WTC11 (cell line): ENCODE data around the gene TBX15.

Source experiments
- CTCF ChIP-seq: fragments of 200-600 bp; IDR thresholded peaks from 2 replicates; pipeline ENCODE4 v1.8.0; 2022; ENCODE audit warnings: antibody characterized with exemption
- E2F5 ChIP-seq: sonication (generic); formaldehyde crosslinking; IDR thresholded peaks from 2 replicates; pipeline ENCODE4 v1.8.1; 2022; ENCODE audit warnings: mild to moderate bottlenecking, moderate library complexity, missing genetic modification reagents
- FOXP1 ChIP-seq: sonication (generic); formaldehyde crosslinking; IDR thresholded peaks from 2 replicates; pipeline ENCODE4 v1.8.0; 2022; ENCODE audit warnings: missing genetic modification reagents, mild to moderate bottlenecking, moderate library complexity, borderline replicate concordance
- MAX ChIP-seq: sonication (generic); formaldehyde crosslinking; IDR thresholded peaks from 2 replicates; pipeline ENCODE4 v1.8.0; 2022; ENCODE audit warnings: mild to moderate bottlenecking, missing genetic modification reagents
- NR3C1 ChIP-seq: sonication (generic); formaldehyde crosslinking; conservative IDR thresholded peaks from 2 replicates; pipeline ENCODE4 v1.8.1; 2023; ENCODE audit warnings: low read depth, mild to moderate bottlenecking, missing genetic modification reagents
- TCF7 ChIP-seq: sonication (generic); formaldehyde crosslinking; IDR thresholded peaks from 2 replicates; pipeline ENCODE4 v1.8.0; 2022; ENCODE audit warnings: mild to moderate bottlenecking, low read depth, missing genetic modification reagents, moderate library complexity
- ZMAT4 ChIP-seq: fragments of 250-450 bp; sonication (Bioruptor Pico); IDR thresholded peaks from 2 replicates; pipeline ENCODE4 v1.9.0; 2021; ENCODE audit warnings: mild to moderate bottlenecking
- ZNF138 ChIP-seq: sonication (generic); formaldehyde crosslinking; conservative IDR thresholded peaks from 2 replicates; pipeline ENCODE4 v1.8.1; 2022; ENCODE audit warnings: mild to moderate bottlenecking, moderate library complexity, missing genetic modification reagents
- ZNF423 ChIP-seq: fragments of 250-450 bp; sonication (Bioruptor Pico); IDR thresholded peaks from 2 replicates; pipeline ENCODE4 v2.1.2; 2022; ENCODE audit warnings: mild to moderate bottlenecking, moderate library complexity

- TF ChIP-seq CTCF (no peak), NR3C1 (CRISPR knock-in tag) (no peak), TCF7 (CRISPR knock-in tag) (no peak), ZMAT4 (no peak), E2F5 (no peak), FOXP1 (no peak), ZNF138 (no peak), MAX (CRISPR knock-in tag) (no peak), ZNF423 (CRISPR knock-in tag) (no peak)
Measured at GRCh38 chr1:118974661-118975060, 13.5 kb downstream of the TBX15 start.
